ENCODE results near the gene CPO.
A peak's percentile ranks its signal among the peaks of the same experiment; 100 is the strongest.

Gene CPO

GRCh38 chr2:207012461-207012860 lies 73.1 kb downstream of the CPO start:
- H3K4me3 ChIP-seq (ENCODE audit: low read length), result no peak overlapping the region
- no peak for DNase-seq (ENCODE audit: low read depth)
- no peak for TF ChIP-seq CTCF (conservative IDR thresholded peaks at IDR 0.05; ENCODE audit: low read length)

- DNase-seq (ENCODE audit: low read depth), result no peak
- no peak for TF ChIP-seq CTCF (conservative IDR thresholded peaks at IDR 0.05; ENCODE audit: low read length)
Measured at GRCh38 chr2:207014424-207014823, 75.1 kb downstream of the CPO start.

GRCh38 chr2:207015901-207016300 lies 76.6 kb downstream of the CPO start:
- no peak for TF ChIP-seq CTCF (conservative IDR thresholded peaks at IDR 0.05; ENCODE audit: low read length)
- no peak overlapping the region for H3K4me3 ChIP-seq (ENCODE audit: low read length)
- DNase-seq (ENCODE audit: low read depth), result peak; percentile 18

More at GRCh38 chr2:207014424-207014823, 75.1 kb downstream of the CPO start:
- H3K4me3 ChIP-seq (ENCODE audit: low read length), result no peak overlapping the region
